Naive thymus-derived CD8-positive, alpha-beta T cell (primary cell): ENCODE measurements around the gene CMTM5. TPM values are rescaled to one million over a fixed set of nuclear protein-coding genes. Genes with fewer than 3 reads are reported as not detected.
A peak's percentile ranks its signal among the peaks of the same experiment; 100 is the strongest.
"Not testable (repeated sequence)": the region's sequence is repeated elsewhere in the genome, so short reads cannot be mapped to it uniquely, and the experiment has no call there.

Experiments used
- ATAC-seq, 2 donors: fragments of 150-1000 bp; cut with Tn5 transposase in 1 of 2; sonication (Bioruptor Pico), chemical (Tn5 transposase) in 1 of 2; 1 replicate in 1 of 2; 2 replicates in 1 of 2; pipeline ENCODE4 v1.10.0; 2021; ENCODE audit warnings: mild to moderate bottlenecking in 2 of 2, moderate library complexity in 2 of 2
- POLR2A ChIA-PET: fragments of 350-600 bp; sonication (Branson Sonifier 250); formaldehyde crosslinking; loops from one replicate; lab custom pipeline; 2021; ENCODE audit warnings: antibody characterized with exemption; lab: Charles Lee
- DNase-seq, 10 donors: peaks; one replicate each; pipeline versions ENCODE4 v3.0.0 to v3.0.0-alpha.2; 2020 to 2022
- H3K27ac Mint-ChIP-seq, 10 donors: one replicate each; pipeline ENCODE4 v1.8.0; 2020 to 2022; ENCODE audit warnings: mild to moderate bottlenecking in 10 of 10, mixed read lengths in 10 of 10, moderate library complexity in 4 of 10, inconsistent platforms in 1 of 10
- H3K27me3 Mint-ChIP-seq, 5 donors: one replicate each; pipeline ENCODE4 v1.8.0; 2021 to 2022; ENCODE audit warnings: mixed read lengths in 5 of 5
- H3K36me3 Mint-ChIP-seq, 3 donors: one replicate each; pipeline ENCODE4 v1.8.0; 2020 to 2022; ENCODE audit warnings: mixed read lengths in 3 of 3, mild to moderate bottlenecking in 2 of 3, inconsistent platforms in 1 of 3
- H3K4me1 Mint-ChIP-seq, 4 donors: one replicate each; pipeline ENCODE4 v1.8.0; 2021 to 2022; ENCODE audit warnings: mixed read lengths in 4 of 4
- H3K4me3 Mint-ChIP-seq, 10 donors: one replicate each; pipeline ENCODE4 v1.8.0; 2020 to 2022; ENCODE audit warnings: mild to moderate bottlenecking in 10 of 10, mixed read lengths in 10 of 10, moderate library complexity in 6 of 10, inconsistent platforms in 1 of 10
- H3K9me3 Mint-ChIP-seq, 9 donors: one replicate each; pipeline ENCODE4 v1.8.0; 2020 to 2022; ENCODE audit warnings: mixed read lengths in 9 of 9, mild to moderate bottlenecking in 3 of 9, inconsistent platforms in 1 of 9, moderate library complexity in 1 of 9
- polyA plus RNA-seq, 3 donors: library from polyadenylated mRNA; unstranded; fragments of 300-500 nt; fragmentation: Illumina TruSeq; gene quantifications; one replicate each; pipeline ENCODE4 v1.2.3, GENCODE V29; 2021
- total RNA-seq, 8 experiments: library from RNA in 2 of 8; stranded (reverse) in 2 of 8; gene quantifications; one replicate each; pipeline ENCODE4 v1.2.3 and lab custom pipeline; 2021 to 2026

Gene CMTM5
- total and polyA plus RNA-seq, 5 experiments from 2014 or later, result not detected

DNA sequence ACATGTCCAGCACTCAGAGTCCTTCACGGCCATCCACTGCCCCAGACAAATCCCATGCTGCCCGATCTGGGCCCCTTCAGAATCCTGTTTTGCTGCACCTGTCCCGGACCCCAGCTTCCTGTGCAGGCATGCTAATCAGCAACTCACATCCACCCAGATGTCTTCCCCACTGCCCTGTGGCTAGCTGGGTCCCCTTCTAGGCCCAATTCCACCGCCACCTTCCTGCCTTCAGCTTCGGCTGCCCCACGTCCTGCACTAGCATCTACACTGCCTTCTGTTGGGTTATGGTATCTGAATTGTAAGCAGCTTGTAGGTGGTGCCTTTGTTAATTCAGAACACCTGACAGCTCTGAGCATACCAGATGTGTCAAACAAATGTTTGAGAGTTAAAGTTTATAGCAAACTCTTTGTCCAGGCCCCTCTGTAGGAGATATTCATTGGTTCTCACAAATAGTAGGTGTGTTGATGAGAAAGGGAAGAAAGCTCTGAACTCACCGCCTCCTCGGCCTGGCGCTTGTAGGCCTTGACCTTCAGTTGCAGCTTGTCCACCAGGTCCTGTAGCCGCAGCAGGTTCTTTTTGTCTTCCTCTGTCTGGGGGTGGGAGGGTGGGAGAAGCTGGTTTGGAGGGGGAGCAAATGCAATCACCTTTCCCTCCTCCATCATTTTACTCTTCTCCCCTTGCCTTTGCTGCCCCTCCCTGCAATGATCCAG is 6.0 kb downstream of the CMTM5 start:
- ATAC-seq (no peak), DNase-seq (no peak)
- Mint-ChIP-seq H3K27me3 (peaks cover 0 to 27% (median 11%) of the 10 kb centered on the region in 5 donors), H3K4me1 (no peaks in the 10 kb centered on the region), H3K9me3 (no peaks in the 10 kb centered on the region), H3K27ac (peak overlapping the region in 2 of 10 donors; percentile 22 to 38), H3K36me3 (no peaks in the 10 kb centered on the region), H3K4me3 (no peak overlapping the region)
- POLR2A ChIA-PET, result no interaction called here

DNA sequence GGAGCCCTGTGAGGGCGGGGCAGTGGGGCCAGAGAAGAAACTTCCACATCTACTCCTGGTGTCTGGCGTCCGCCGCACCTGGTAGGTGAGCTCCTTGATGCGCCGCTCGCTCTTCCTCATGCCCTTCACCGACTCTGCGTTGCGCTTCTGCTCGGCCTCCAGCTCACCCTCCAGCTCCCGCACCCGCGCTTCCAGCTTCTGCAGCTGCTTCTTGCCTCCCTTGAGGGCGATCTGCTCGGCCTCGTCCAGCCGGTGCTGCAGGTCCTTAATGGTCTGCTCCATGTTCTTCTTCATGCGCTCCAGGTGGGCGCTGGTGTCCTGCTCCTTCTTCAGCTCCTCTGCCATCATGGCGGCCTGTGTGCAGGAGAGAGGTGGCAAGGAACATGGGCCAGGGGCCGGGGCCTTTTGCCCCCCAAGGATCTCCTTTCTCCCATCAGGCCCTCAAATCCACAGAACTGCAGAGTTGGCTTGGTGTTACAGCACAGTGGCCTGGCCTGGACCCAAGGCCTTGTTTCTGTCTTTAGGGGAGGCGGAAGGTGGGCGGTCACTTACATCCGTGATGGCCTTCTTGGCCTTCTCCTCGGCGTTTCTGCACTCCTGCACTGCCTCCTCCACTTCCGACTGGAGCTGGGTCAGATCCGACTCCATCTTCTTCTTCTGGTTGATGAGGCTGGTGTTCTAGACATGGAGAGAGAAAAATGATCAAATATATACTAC is 7.7 kb downstream of the CMTM5 start:
- Mint-ChIP-seq H3K27ac (no peak overlapping the region), H3K4me3 (no peak overlapping the region), H3K4me1 (peaks cover 0 to under 1% (median 0%) of the 10 kb centered on the region in 4 donors), H3K36me3 (no peaks in the 10 kb centered on the region), H3K27me3 (peaks cover 0 to 26% (median 12%) of the 10 kb centered on the region in 5 donors), H3K9me3 (no peaks in the 10 kb centered on the region)
- no peak for DNase-seq
- POLR2A ChIA-PET, result interaction anchor here (0.7 kb wide), 1 partner anchor 198 kb away, joined by 4 read pairs; no protein-coding TSS in a partner anchor
- ATAC-seq, result no peak

DNA sequence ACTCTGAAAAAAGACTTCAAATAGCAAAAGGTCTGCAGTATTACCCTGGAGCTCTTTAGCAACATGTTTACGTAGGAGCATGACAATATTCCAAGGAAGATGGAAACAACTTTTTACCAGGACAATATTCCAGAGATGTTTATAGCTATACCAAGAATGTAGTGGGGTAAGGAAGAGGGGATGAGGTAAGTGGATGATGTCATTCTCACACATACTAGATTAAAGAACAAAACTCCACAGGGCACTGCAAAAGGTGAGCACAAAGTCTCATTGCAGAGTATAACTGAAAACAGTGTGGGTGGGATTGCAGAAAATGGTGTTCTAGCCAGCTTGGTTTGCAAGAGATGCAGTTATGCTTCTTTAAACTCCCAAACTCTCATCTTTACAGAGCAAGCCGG is 8.4 kb downstream of the CMTM5 start:
- POLR2A ChIA-PET, result no interaction called here
- H3K4me1 Mint-ChIP-seq, result peaks cover 0 to 3% (median 0%) of the 10 kb centered on the region in 4 donors
- no peaks in the 10 kb centered on the region for H3K9me3 Mint-ChIP-seq
- peaks cover under 1 to 29% (median 16%) of the 10 kb centered on the region in 5 donors for H3K27me3 Mint-ChIP-seq
- ATAC-seq, result no peak
- H3K27ac Mint-ChIP-seq, result no peak overlapping the region
- H3K36me3 Mint-ChIP-seq, result no peaks in the 10 kb centered on the region
- no peak for DNase-seq
- no peak overlapping the region for H3K4me3 Mint-ChIP-seq

DNA sequence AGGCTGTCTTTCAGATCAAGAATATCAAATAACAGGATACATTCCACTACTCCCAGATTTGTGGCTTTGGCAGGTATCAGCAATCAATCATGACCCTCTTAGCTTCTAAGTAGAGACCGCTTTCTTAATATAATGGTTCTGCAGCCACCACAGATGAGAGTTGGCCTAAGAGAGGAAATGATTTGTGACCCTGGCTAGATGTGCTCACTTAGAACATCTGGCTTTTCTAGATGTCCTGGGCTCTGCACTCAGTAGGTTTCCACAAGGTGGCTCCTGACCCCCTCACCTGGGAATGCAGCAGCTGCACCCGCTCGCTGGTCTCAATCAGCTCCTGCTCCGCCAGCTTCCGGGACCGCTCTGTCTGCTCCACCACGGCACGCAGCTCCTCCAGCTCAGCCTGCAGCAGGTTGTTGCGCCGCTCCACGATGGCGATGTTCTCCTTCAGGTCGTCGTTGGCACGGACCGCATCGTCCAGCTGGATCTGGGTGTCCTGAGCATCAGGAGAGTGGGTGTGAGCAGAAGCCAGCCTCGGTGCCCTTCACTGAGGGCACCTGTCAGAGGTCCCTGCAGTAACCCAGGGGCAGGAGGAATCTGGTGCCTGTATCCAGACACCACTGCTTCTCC is 8.9 kb downstream of the CMTM5 start:
- Mint-ChIP-seq H3K27me3 (peaks cover 2 to 34% (median 16%) of the 10 kb centered on the region in 5 donors), H3K36me3 (no peaks in the 10 kb centered on the region), H3K4me3 (no peak overlapping the region), H3K9me3 (no peaks in the 10 kb centered on the region), H3K27ac (no peak overlapping the region), H3K4me1 (peaks cover 0 to 3% (median 0%) of the 10 kb centered on the region in 4 donors)
- no peak for DNase-seq
- POLR2A ChIA-PET, result no interaction called here
- no peak for ATAC-seq

DNA sequence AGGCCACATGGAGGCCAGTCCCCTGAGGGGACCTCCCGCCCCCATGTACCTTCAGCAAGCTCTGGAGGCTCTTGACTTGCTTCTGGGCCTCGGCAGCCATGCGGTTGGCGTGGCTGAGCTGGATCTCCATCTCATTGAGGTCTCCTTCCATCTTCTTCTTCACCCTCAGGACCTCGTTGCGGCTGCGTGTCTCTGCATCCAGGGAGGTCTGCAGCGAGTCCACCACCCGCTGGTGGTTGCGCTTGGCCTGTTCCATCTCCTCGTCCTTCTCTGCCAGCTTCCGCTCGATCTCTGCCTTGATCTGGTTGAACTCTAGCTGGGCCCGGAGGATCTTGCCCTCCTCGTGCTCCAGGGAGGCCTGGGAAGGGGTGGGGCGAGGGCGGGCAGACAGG is 9.4 kb downstream of the CMTM5 start:
- H3K4me3 Mint-ChIP-seq, H3K36me3 Mint-ChIP-seq, H3K27ac Mint-ChIP-seq, ATAC-seq, DNase-seq, POLR2A ChIA-PET, H3K4me1 Mint-ChIP-seq, H3K9me3 Mint-ChIP-seq: not testable (repeated sequence)
- H3K27me3 Mint-ChIP-seq, result peaks cover 2 to 36% (median 16%) of the 10 kb centered on the region in 5 donors

DNA sequence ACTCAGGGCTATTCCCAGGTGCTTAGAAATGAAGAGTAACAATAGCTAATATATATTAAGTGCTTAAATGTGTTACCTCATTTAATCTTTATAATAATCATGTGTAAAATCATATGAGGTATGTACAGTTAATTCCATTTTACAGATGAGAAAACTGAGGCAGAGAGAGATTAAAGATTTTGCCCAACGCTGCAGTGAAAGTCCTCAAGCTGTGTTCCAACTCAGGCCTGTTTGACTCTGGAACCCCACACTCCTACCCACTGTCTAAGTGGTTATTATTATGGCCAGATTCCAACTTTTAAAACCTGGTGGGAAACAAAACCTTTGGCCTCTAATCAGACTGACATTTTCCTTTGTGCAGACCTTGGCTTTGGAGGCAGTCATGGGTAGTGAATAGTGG is 10.2 kb downstream of the CMTM5 start:
- no peak overlapping the region for H3K4me3 Mint-ChIP-seq
- H3K27me3 Mint-ChIP-seq, result peaks cover 2 to 30% (median 11%) of the 10 kb centered on the region in 5 donors
- no peak overlapping the region for H3K27ac Mint-ChIP-seq
- H3K36me3 Mint-ChIP-seq, result no peaks in the 10 kb centered on the region
- peaks cover 0 to 3% (median 0%) of the 10 kb centered on the region in 4 donors for H3K4me1 Mint-ChIP-seq
- POLR2A ChIA-PET, result interaction anchor here (0.6 kb wide), 1 partner anchor 357 kb away, joined by 3 read pairs; no protein-coding TSS in a partner anchor
- DNase-seq (no peak), ATAC-seq (no peak)
- no peaks in the 10 kb centered on the region for H3K9me3 Mint-ChIP-seq

DNA sequence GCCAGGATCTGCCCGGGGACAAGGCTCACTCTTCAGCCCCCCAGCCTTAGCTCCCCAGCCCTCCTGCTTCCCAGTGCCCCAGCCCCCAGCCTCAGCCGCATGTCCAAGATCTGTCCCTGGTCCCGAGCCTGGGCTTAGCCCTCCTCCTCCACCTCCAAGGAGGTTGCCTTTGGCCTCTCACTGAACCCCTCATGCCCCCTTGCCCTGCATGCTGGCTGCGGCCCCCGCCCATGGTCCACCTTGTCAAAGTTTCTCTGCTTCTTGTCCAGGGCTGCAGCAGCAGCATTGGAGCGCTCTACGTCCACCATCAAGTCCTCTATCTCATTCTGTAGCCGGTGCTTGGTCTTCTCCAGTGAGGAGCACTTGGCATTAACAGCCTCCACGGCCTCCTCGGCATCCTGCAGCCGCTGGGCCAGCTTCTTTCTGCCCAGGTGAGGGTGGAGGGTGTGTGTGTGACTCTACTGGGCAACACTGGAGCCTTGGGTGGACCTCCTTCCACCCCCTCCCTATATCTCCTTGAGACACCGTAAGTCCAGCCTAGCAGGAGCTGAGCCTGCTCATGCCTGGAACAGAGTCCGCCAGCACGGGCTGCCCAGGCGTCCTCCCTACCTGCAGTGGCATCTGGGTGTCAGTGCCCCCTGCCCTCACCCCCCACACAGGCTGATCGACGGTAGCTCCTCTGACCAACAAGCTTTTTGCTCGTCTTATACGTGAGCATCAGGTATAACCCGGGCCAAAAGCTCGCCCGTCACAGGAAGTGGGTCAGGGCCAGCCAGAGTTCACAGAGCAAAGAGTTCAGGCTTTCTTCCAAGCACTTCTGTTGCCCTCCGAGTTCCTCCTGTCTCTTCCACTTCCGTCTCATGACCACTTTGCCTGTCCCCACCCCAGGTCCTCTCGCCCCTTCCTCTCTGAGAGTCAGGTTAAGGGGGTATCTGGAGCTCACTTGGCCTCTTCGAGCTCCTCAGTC is 11.4 kb downstream of the CMTM5 start:
- POLR2A ChIA-PET, result no interaction called here
- H3K4me3 Mint-ChIP-seq, result no peak overlapping the region
- H3K27me3 Mint-ChIP-seq, result peaks cover 2 to 19% (median 6%) of the 10 kb centered on the region in 5 donors
- no peak overlapping the region for H3K27ac Mint-ChIP-seq
- H3K36me3 Mint-ChIP-seq, result no peaks in the 10 kb centered on the region
- ATAC-seq, result no peak
- peaks cover 0 to 3% (median 0%) of the 10 kb centered on the region in 4 donors for H3K4me1 Mint-ChIP-seq
- H3K9me3 Mint-ChIP-seq, result no peaks in the 10 kb centered on the region
- no peak for DNase-seq

DNA sequence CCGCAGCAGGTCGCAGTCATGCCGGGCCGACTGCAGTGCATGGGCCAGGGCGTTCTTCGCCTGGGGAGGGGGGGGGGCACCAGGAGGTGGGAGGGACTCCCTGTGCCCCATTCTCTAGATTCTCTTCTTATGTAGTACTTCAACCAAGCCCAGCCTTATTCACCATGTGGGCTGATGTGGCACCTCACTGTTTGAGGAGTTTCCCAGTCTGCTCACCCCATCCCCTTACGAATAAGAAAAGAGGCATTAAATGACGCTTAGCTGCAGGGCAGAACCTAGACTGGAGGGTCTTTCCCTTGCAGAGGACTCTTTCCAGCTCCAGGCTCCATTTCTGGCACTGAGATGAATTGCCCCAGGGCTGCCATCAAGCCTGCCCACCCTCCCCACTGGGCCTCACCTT is 12.2 kb downstream of the CMTM5 start:
- no peak overlapping the region for H3K4me3 Mint-ChIP-seq
- DNase-seq, result no peak
- H3K9me3 Mint-ChIP-seq, result no peaks in the 10 kb centered on the region
- H3K27me3 Mint-ChIP-seq, result peaks cover 2 to 19% (median 6%) of the 10 kb centered on the region in 5 donors
- peaks cover 0 to 3% (median 0%) of the 10 kb centered on the region in 4 donors for H3K4me1 Mint-ChIP-seq
- POLR2A ChIA-PET, result interaction anchor here (0.7 kb wide), 1 partner anchor 317 kb away, joined by 3 read pairs; no protein-coding TSS in a partner anchor
- H3K27ac Mint-ChIP-seq, result no peak overlapping the region
- ATAC-seq, result no peak
- no peaks in the 10 kb centered on the region for H3K36me3 Mint-ChIP-seq

DNA sequence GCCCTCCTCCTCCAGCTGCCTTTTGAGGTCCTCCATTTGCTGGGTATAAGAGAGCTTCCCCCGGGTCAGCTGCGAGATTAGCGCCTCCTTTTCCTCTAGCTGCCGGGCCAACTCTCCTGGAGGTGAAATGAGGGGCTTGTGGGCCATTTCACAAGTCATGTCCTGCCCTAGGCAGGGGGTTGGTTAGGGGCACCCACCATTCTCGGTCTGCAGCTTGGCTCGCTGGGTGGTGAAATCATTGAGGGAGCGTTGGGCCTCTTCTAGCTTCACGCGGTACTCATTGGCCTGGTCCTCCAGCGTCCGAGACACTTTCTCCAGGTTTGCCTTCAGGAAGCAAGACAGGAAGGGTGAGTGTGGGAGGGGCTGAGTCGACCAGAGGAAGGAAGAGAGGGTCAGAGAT is 12.6 kb downstream of the CMTM5 start:
- H3K27ac Mint-ChIP-seq, result no peak overlapping the region
- H3K9me3 Mint-ChIP-seq, result no peaks in the 10 kb centered on the region
- no peak overlapping the region for H3K4me3 Mint-ChIP-seq
- DNase-seq, result no peak
- H3K4me1 Mint-ChIP-seq, result peaks cover 0 to 3% (median 0%) of the 10 kb centered on the region in 4 donors
- POLR2A ChIA-PET, result interaction anchor here (0.7 kb wide), 1 partner anchor 318 kb away, joined by 3 read pairs; no protein-coding TSS in a partner anchor
- no peak for ATAC-seq
- H3K36me3 Mint-ChIP-seq, result no peaks in the 10 kb centered on the region
- H3K27me3 Mint-ChIP-seq, result peaks cover 2 to 19% (median 6%) of the 10 kb centered on the region in 5 donors

DNA sequence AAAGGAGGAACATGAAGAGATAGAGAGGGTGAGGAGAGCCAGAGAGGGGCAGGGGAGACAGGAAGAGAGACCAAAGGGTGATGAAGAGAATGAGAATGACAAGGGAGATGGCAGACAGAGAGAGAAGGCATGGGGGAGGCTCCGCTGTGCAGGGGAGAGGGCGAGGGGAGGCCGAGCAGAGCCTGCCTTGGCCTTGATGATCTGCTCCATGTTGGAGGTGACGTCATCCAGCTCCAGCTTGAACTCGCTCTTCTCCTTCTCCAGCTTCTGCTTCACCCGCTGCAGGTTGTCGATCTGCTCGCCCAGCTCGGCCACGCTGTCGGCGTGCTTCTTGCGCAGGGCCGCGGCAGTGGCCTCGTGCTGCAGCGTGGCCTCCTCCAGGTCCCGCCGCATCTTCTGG is 13.0 kb downstream of the CMTM5 start:
- not testable (repeated sequence) for H3K27ac Mint-ChIP-seq, ATAC-seq, H3K4me3 Mint-ChIP-seq, H3K36me3 Mint-ChIP-seq, H3K4me1 Mint-ChIP-seq, DNase-seq, H3K9me3 Mint-ChIP-seq
- H3K27me3 Mint-ChIP-seq, result peaks cover 2 to 19% (median 7%) of the 10 kb centered on the region in 5 donors
- POLR2A ChIA-PET, result interaction anchor here (0.7 kb wide), 1 partner anchor 318 kb away, joined by 3 read pairs; no protein-coding TSS in a partner anchor

DNA sequence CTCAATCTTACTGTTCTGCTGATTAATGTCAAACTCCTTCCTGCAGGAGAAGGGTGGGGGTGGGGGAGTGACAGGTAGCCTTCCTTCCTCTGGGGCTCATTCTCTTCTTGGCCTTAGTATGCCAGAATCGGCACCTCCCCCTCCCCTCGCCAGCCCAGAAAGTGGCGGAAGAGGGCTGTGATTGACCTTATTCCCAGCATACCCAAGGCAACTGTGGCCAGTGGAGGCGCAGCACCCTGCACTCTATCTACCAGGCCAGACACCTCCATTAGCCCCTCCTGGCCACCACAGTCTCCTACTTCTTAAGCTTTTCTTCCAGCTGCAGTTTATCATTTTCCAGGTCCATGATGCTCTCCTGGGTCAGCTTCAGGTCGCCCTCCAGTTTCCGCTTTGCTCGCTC is 15.8 kb downstream of the CMTM5 start:
- POLR2A ChIA-PET, result no interaction called here
- DNase-seq (no peak), ATAC-seq (no peak)
- Mint-ChIP-seq H3K4me1 (peaks cover 0 to 3% (median 0%) of the 10 kb centered on the region in 4 donors), H3K27ac (peak overlapping the region in 1 of 10 donors; percentile 6), H3K36me3 (no peaks in the 10 kb centered on the region), H3K27me3 (peaks cover 2 to 19% (median 7%) of the 10 kb centered on the region in 5 donors), H3K4me3 (no peak overlapping the region), H3K9me3 (no peaks in the 10 kb centered on the region)

DNA sequence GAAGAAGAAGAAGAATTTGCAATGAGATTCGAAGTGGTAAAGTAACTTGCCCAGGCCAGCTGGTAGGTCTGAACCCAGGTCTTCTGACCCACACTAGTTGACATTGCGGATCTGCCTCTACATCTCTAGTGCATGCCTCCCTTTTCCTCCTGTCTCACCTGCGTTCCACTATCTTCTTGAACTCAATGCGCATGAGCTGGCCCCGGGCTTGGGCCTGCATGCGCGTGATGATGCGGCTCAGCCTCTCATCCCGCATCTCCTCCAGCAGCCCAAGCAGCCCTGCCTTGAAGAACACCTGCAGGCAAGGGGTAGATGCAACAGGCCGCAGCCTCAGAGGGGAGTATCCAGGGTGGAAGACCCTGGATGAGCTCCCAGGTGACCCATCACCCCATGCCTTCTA is 19.3 kb downstream of the CMTM5 start:
- POLR2A ChIA-PET, result no interaction called here
- Mint-ChIP-seq H3K27me3 (peaks cover 0 to 7% (median 4%) of the 10 kb centered on the region in 5 donors), H3K27ac (no peak overlapping the region), H3K9me3 (no peaks in the 10 kb centered on the region), H3K4me1 (no peaks in the 10 kb centered on the region), H3K36me3 (no peaks in the 10 kb centered on the region), H3K4me3 (no peak overlapping the region)
- ATAC-seq (no peak), DNase-seq (no peak)
